RPMI8226 (cell line): Measurements from ENCODE around the gene AFG3L2.

Source experiments
- DNase-seq: peaks from one replicate; pipeline ENCODE4 v3.0.0-alpha.2; 2015

Gene AFG3L2

GRCh38 chr18:12352188-12352587, 24.8 kb downstream of the AFG3L2 start:
- DNase-seq = no peak

DNA sequence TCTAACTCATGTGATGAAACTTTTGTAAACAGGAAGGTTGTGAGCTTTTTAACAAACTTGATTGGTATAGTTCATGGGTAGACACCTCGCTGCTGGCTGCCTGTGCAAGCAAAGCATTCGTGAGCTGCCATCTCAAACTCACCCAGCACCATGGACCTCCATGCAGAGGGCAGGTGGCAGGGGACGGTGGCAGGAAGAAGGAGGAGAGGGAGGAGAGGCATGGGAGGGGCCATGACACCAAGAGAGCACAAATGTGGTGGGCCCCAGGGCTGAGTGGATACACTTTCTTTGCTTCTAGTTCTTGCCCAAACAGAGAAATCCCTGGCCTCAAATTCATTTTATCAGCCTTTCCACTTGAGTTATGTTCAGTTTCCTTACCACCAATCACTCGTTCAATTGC, 29.1 kb downstream of the AFG3L2 start:
- no peak for DNase-seq

DNA sequence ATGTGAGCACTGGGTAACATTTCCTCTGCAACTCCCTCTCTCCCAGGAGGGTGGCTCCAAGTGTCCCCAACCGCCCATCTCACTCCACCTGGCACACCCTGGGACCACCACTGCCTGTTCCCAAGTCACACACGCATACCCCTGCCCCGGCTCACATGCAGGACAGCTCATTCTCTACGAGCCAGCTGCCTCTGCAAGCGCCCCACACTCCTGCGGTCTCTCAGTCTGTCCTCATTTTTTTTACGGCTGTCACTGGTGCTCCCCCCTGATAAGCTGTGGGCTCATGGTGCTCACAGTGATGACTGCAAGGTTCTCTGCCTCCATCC, 30.8 kb downstream of the AFG3L2 start:
- DNase-seq = no peak

GRCh38 chr18:12345491-12346239, 31.4 kb downstream of the AFG3L2 start:
- no peak for DNase-seq

DNA sequence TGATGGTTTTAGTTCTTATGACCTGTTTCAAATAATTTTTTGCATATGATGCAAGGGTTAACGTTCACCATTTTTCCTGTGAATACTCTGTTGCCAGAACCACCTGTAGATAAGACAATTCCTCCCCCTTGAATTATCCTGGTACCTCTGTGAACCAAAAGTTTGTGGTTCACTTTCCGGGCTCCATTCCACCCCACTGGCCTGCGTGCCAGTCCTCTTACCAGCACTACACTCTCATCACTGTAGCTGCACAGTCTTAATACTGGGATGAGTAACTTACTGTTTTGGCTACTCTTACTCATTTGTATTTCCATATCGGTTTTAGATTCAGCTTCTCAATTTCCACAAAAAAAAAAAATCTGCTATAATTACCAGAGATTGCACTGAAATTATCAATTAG, 34.4 kb downstream of the AFG3L2 start:
- no peak for DNase-seq

GRCh38 chr18:12340945-12341660, 35.9 kb downstream of the AFG3L2 start:
- DNase-seq = no peak

DNA sequence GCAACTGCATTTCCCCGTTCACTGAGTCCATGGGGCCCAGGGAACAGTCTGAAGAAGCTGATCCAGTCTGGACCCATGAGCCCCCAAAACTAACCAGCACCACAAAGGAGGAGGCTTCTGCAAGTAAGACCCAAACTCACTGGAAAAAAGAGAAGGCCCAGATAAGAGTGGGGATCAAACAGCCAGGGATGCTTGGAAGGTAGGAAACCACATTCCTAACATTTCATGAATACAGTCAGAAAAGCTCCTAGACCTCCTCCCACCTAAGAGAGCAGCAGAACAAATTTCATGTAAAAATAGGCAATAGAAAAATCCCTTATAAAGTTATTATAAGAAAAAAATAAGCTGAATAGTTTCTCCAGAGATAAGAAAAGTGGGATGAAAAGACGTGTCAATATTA, 38.6 kb downstream of the AFG3L2 start:
- no peak for DNase-seq

- no peak for DNase-seq
These were observed 40.1 kb downstream of the AFG3L2 start for GRCh38 chr18:12336887-12337286.

GRCh38 chr18:12336171-12336613, 40.8 kb downstream of the AFG3L2 start:
- no peak for DNase-seq

DNA sequence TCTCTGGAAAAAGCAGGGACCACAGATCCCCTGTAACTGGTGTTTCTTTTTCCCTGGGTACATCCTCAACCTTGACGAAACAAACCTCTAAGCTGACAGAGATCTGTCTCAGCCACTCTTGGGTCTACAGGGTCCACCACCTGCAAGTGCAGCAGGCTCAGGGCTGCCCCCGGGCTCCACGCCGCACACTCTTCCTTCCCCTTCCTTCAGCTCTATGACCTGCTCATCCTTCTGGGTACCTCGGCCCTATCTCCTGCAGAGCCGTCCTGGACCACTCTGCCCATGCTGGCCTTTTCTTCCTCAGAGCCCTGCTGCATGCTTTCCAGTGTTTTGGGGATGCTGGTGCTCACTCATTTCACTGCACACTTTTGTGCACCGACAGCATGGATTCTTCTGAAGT, 41.5 kb downstream of the AFG3L2 start:
- DNase-seq = no peak

GRCh38 chr18:12334863-12335262, 42.2 kb downstream of the AFG3L2 start:
- no peak for DNase-seq

DNA sequence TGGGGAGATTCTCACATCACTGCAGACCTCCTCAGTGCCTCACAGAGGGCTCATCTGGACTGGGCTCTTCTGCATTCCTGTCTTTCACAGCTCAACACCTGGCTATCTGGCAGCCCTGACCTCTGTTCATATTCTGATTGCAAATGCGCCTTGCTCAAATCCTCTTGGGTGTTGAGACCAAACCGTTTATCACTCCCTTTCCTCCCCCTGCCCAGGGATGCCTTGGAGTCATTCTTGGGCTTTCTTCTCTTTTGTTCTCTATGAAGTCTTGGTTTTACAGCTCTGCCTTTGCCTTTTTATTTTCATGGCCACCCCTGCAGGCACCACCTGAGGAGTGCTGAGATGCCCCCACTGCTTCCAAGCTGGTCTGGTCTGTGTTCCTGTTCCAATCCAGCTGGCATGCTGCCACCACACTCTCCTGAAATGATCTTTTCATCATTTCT, 42.6 kb downstream of the AFG3L2 start:
- DNase-seq = no peak

DNA sequence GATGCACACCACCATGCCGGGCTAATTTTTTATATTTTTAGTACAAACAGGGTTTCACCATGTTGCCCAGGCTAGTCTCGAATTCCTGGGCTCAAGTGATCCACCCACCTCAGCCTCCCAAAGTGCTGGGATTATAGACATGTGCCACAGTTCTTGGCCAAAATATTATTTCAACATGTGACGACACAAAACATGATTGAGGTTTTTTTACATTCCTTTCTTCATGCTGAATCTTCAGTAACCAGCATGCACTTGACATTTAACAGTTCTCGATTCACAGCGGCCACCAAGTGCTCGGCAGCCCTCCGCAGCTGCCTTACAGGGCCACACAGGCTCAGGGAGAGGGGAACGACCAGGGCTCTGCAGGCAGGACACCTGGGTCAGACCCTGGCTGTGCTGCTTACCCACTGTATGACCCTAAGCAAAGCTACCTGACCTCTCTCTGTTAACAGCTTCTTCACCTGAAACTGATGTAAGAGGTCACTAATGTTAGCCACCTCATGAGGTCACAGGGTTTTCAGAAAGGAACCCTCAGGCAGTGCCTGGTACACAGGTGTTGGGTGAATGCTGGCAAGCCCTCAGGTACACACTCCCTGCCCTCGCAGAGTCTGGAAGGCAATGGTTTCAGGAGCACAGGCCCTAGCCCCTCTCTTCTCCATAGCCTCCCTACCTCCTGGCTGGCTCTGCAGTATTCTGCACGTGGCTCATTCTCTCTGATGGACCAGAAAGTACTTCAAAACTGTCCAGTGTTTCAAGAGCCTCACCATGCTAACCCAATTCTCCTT, 43.3 kb downstream of the AFG3L2 start:
- no peak for DNase-seq

DNA sequence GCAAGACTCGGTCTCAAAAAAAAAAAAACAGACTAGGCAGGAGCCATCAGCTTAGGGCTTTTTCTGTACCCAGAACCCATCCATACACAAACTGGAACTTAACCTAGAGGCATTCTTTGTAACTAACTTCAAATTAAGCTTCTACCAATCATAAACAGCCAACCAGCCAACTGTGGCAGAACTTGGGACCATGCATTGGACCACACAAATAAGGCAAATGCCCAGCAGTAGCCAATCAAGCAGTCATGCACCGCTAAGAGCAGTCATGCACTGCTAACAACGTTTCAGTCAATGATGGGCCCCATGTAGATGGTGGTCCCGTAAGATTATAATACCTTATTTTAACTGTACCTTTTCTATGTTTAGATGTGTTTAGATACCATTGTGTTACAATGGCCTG, 46.3 kb downstream of the AFG3L2 start:
- no peak for DNase-seq

- no peak for DNase-seq
These were observed 47.8 kb downstream of the AFG3L2 start for GRCh38 chr18:12329125-12329698.

DNA sequence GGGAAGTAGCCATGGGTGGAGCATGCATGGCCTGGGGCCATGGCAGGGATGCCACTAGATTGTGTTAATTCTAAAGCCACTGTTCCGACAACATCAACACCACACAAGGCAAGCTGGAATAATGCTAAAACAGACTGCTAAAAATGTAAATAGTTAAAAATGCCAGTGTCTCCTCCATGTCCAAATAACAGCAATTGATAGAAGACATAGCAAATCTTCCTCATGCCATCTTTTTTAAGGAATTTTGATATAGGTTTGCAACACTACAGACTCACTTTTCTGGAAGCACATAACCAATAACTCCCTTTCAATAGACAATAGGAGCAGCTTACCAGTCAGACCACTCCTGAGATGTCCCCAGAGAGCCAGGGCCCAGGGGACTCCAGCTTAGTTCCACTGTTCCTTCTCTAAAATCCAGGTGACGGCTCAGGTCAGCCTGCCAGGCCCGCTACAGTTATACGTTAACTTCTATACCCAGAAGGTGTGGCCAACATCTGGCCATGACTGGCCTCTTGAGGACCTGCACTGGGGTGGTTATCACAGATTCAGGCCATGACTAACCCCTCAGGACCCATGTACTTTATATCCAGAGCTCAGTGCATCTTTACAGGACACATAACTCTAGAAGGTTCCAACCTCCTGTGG, 48.7 kb downstream of the AFG3L2 start:
- DNase-seq = no peak

DNA sequence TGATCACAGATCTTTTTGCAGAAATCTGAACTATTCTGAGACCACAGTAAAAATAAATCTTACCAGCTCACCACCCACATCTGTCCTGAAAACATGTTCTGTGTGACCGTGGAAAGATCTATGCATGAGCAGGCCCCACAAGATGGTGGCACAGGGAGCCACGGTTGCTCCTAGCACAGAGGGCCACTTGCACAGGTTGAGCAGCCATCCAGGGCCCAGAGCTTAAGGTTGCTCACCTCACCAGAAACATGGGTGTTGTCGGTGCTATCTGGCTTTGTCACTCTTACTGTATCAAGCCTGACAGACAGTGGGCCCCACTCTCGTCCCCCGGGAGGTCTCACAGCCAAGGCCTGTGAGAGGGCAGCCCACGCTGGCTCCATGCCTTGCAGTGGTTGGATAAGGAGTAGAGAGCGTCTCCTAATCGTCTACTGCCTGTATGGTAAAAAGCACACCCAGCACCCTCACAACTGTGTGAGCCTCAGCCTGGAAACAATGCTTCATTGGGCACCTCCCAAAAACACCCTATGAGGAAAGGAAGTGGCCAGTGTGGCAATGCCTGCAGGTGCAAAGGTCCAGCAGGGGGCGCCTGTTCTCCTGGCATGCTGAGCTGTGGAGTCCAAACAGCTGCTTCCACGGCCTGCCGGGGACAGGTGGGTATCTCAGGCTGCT, 49.4 kb downstream of the AFG3L2 start:
- DNase-seq = peak; percentile 78

DNA sequence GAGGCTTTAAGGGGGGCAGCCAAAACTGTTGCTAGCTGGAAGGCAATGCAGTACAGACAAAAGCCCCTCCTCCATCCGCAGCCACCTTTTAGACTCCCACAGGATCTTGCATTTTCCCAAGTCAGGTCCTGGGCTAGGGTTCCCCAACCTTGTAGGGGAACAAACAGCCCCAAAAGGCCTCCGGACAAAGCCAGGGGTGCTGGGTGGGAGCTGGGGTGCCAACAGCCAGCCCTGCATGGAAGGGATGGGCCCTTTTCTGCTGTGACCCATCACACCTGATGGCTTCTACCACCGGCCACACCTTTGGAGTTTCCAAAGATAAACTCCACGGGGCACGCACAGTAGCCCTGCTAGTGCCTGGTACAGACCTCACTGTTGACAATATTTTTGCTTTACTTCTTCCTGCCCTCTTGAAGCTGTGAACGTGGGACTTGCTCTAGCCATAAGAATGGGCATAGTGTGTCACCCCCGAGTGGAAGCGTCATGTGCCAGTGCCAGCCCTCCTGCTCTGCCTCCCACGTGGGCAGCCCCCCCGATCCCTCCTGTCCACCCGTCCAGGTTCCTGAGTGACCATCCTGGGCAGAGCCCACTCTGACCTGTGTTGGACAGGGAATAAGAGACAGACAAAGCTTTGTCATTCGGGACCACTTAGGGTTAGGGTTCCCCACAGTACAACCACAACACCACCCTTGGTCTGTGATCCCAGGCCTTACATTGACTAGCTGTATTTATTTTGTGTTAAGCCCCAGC, 50.1 kb downstream of the AFG3L2 start:
- no peak for DNase-seq

DNA sequence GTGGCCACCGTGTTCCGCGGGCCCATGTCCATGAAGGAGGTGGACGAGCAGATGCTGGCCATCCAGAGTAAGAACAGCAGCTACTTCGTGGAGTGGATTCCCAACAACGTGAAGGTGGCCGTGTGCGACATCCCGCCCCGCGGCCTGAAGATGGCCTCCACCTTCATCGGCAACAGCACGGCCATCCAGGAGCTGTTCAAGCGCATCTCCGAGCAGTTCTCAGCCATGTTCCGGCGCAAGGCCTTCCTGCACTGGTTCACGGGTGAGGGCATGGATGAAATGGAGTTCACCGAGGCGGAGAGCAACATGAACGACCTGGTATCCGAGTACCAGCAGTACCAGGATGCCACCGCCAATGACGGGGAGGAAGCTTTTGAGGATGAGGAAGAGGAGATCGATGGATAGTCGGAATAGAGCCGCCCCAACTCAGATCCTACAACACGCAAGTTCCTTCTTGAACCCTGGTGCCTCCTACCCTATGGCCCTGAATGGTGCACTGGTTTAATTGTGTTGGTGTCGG, 51.2 kb downstream of the AFG3L2 start:
- DNase-seq = no peak

GRCh38 chr18:12324991-12325725, 51.9 kb downstream of the AFG3L2 start:
- DNase-seq = no peak

- DNase-seq = no peak
These were observed 55.7 kb downstream of the AFG3L2 start for GRCh38 chr18:12321333-12321732.
